SU-DHL-6 (cell line): ENCODE measurements around the gene LUC7L.

Source experiments
- EZH2phosphoT487 ChIP-seq: fragments of 200-600 bp; sonication (generic), shearing (Covaris generic); conservative IDR thresholded peaks from 2 replicates; pipeline ENCODE4 v1.6.1; 2018; ENCODE audit warnings: mild to moderate bottlenecking, antibody characterized with exemption, low read length, moderate library complexity, mixed read lengths
- TF ChIP-seq, protein P1 (sequence below): fragments of 200-600 bp; sonication (generic); IDR thresholded peaks from one replicate; pipeline ENCODE4 v1.5.1; 2017; ENCODE audit warnings: antibody characterized with exemption, mild to moderate bottlenecking, low read length, moderate library complexity; ENCODE audit not compliant: insufficient read depth, poor library complexity, severe bottlenecking

DNA sequence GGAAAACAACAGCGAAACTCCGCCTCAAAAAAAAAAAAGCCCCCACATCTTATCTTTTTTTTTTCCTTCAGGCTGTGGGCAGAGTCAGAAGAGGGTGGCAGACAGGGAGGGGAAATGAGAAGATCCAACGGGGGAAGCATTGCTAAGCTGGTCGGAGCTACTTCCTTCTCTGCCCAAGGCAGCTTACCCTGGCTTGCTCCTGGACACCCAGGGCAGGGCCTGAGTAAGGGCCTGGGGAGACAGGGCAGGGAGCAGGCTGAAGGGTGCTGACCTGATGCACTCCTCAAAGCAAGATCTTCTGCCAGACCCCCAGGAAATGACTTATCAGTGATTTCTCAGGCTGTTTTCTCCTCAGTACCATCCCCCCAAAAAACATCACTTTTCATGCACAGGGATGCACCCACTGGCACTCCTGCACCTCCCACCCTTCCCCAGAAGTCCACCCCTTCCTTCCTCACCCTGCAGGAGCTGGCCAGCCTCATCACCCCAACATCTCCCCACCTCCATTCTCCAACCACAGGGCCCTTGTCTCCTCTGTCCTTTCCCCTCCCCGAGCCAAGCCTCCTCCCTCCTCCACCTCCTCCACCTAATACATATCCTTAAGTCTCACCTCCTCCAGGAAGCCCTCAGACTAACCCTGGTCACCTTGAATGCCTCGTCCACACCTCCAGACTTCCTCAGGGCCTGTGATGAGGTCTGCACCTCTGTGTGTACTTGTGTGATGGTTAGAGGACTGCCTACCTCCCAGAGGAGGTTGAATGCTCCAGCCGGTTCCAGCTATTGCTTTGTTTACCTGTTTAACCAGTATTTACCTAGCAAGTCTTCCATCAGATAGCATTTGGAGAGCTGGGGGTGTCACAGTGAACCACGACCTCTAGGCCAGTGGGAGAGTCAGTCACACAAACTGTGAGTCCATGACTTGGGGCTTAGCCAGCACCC lies 54.0 kb downstream of the LUC7L start:
- TF ChIP-seq, protein P1, sequence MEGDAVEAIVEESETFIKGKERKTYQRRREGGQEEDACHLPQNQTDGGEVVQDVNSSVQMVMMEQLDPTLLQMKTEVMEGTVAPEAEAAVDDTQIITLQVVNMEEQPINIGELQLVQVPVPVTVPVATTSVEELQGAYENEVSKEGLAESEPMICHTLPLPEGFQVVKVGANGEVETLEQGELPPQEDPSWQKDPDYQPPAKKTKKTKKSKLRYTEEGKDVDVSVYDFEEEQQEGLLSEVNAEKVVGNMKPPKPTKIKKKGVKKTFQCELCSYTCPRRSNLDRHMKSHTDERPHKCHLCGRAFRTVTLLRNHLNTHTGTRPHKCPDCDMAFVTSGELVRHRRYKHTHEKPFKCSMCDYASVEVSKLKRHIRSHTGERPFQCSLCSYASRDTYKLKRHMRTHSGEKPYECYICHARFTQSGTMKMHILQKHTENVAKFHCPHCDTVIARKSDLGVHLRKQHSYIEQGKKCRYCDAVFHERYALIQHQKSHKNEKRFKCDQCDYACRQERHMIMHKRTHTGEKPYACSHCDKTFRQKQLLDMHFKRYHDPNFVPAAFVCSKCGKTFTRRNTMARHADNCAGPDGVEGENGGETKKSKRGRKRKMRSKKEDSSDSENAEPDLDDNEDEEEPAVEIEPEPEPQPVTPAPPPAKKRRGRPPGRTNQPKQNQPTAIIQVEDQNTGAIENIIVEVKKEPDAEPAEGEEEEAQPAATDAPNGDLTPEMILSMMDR: no peak
- no peak for TF ChIP-seq EZH2phosphoT487
